Mesendoderm (in vitro differentiated cells): Measurements from ENCODE around the gene TXN.

ENCODE experiments used
- DNase-seq: peaks from one replicate; pipeline ENCODE4 v3.0.0; 2013
- H2AK5ac ChIP-seq: 2 replicates; pipeline ENCODE4 v1.6.1; 2013; ENCODE audit warnings: low read length, inconsistent platforms
- H2BK120ac ChIP-seq: 2 replicates; pipeline ENCODE4 v1.6.1; 2013; ENCODE audit warnings: low read depth, mild to moderate bottlenecking, low read length, moderate library complexity, mixed read lengths
- H2BK15ac ChIP-seq: replicated peaks from 2 replicates; pipeline ENCODE4 v1.6.1; 2013; ENCODE audit warnings: low read depth, mild to moderate bottlenecking, moderate library complexity
- H2BK5ac ChIP-seq: 2 replicates; pipeline ENCODE4 v1.6.1; 2013; ENCODE audit warnings: low read length, inconsistent platforms
- H3K18ac ChIP-seq: 2 replicates; pipeline ENCODE4 v1.6.1; 2013; ENCODE audit warnings: mild to moderate bottlenecking, low read length, mixed read lengths
- H3K23ac ChIP-seq: one replicate; pipeline ENCODE4 v1.6.1; 2013; ENCODE audit warnings: low read length
- H3K27ac ChIP-seq: 2 replicates; pipeline ENCODE4 v1.5.1; 2013; ENCODE audit warnings: low read depth, mild to moderate bottlenecking, inconsistent platforms, low read length, moderate library complexity
- H3K27me3 ChIP-seq: 2 replicates; pipeline ENCODE4 v1.6.1; 2013; ENCODE audit warnings: low read length, control low read depth, mild to moderate bottlenecking, inconsistent platforms; ENCODE audit not compliant: insufficient read depth, poor library complexity
- H3K36me3 ChIP-seq: 2 replicates; pipeline ENCODE4 v1.6.1; 2013; ENCODE audit warnings: low read length, inconsistent platforms; ENCODE audit not compliant: control insufficient read depth, insufficient read depth
- H3K4ac ChIP-seq: one replicate; pipeline ENCODE4 v1.6.1; 2013; ENCODE audit warnings: low read depth, mild to moderate bottlenecking, low read length, moderate library complexity
- H3K4me1 ChIP-seq: 2 replicates; pipeline ENCODE4 v1.6.1; 2013; ENCODE audit warnings: low read depth, low read length, inconsistent platforms; ENCODE audit not compliant: control insufficient read depth
- H3K4me2 ChIP-seq: 2 replicates; pipeline ENCODE4 v1.6.1; 2013; ENCODE audit warnings: low read length
- H3K4me3 ChIP-seq: 2 replicates; pipeline ENCODE4 v1.5.1; 2013; ENCODE audit warnings: mild to moderate bottlenecking, low read length
- H3K56ac ChIP-seq: one replicate; pipeline ENCODE4 v1.6.1; 2013; ENCODE audit warnings: low read length
- H3K79me1 ChIP-seq: 2 replicates; pipeline ENCODE4 v1.6.1; 2013; ENCODE audit warnings: low read length, inconsistent platforms
- H3K79me2 ChIP-seq: 2 replicates; pipeline ENCODE4 v1.6.1; 2013; ENCODE audit warnings: mild to moderate bottlenecking, low read length; ENCODE audit not compliant: control insufficient read depth, insufficient read depth
- H3K9ac ChIP-seq: 2 replicates; pipeline ENCODE4 v1.6.1; 2013; ENCODE audit warnings: low read length, inconsistent platforms
- H4K5ac ChIP-seq: one replicate; pipeline ENCODE4 v1.6.1; 2013; ENCODE audit warnings: low read length
- H4K8ac ChIP-seq: one replicate; pipeline ENCODE4 v1.6.1; 2013; ENCODE audit warnings: low read depth, mild to moderate bottlenecking, control low read depth, low read length, moderate library complexity
- WGBS: extraction: QIAGEN DNeasy Blood & Tissue Kit; methylation state at CpG from one replicate; pipeline ENCODE4 v1.1.7; 2013; ENCODE audit warnings: low lambda C conversion rate, missing lambda C conversion rate; ENCODE audit not compliant: insufficient coverage; ENCODE audit errors: extremely low coverage; 5-methylcytosine and 5-hydroxymethylcytosine counted together

TXN gene

DNA sequence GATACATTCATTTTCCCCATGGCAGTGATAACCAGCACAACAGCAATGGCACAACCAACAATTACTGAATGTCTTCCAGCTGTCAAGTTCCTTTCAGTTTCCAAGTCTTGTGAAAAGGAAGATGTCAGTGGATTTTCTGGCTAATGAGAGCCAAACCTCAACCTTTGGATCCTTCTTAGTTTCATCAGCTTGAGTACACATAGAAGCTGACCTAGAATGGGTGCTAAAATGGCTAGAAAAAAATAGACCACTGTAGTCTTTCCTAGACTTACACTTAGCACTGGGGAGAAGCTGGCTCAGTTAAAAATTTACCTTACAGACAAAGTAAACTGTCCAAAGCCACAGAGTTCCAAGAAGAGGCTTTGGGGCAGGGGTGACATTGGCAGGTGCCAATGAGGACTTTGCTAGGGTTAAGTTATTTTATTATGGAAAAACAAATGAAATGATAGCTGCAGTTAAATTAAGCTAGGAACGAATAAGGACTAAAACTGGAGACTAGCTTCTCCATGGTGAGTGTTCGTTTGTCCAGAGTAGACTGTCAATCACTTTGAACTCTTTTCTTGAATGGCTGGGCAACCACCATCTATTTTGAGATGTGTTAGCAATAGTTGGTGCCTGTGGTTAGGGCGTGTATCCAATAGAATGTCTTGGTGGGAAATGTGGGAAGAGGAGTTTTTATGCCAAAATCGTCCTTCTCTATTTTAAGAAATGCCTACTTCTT, 25.9 kb upstream of the TXN start:
- Histone ChIP-seq H3K79me2 (no peaks in the 10 kb centered on the region), H3K23ac (no peak overlapping the region), H3K27me3 (no peaks in the 10 kb centered on the region), H4K8ac (no peak overlapping the region), H3K27ac (no peak overlapping the region), H2BK5ac (no peak overlapping the region), H3K4me2 (no peak overlapping the region), H2BK120ac (no peak overlapping the region), H3K9ac (no peak overlapping the region), H4K5ac (no peak overlapping the region), H3K56ac (no peak overlapping the region), H2AK5ac (no peak overlapping the region), H3K18ac (no peak overlapping the region), H3K36me3 (no peaks in the 10 kb centered on the region), H3K4ac (no peak overlapping the region), H2BK15ac (no peak overlapping the region), H3K4me1 (no peaks in the 10 kb centered on the region), H3K79me1 (no peaks in the 10 kb centered on the region), H3K4me3 (no peak overlapping the region)
- no peak for DNase-seq
- WGBS: no CpG with 5 or more reads among the region's 4 CpGs

DNA sequence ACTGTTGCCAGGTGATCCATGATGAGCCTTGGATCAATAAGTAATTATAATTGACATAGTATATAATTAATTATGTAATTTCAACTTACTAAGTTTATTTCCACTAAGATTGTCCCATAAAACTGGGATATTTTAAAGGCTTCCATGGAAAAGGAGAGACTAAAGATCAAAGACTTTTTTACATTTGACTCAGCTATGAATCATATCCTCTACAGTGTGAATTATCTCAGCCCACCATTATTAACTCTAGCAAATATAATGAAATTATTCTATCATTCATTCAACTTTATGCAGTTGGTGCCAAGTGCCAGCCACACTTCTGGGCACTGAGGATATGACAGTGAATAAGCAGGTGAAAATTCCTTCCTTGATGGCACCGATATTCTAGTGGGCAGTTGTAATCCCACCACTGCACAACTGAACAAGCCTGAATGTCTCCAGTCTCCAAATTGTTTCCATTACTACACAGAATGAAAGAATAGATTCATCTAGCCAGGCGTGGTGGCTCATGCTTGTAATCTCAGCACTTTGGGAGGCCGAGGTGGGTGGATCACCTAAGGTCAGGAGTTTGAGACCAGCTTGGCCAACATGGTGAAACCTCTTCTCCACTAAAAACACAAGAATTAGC, 21.9 kb upstream of the TXN start:
- Histone ChIP-seq H3K18ac (no peak overlapping the region), H3K36me3 (no peaks in the 10 kb centered on the region), H2AK5ac (no peak overlapping the region), H2BK5ac (no peak overlapping the region), H4K8ac (no peak overlapping the region), H3K4me3 (no peak overlapping the region), H4K5ac (no peak overlapping the region), H3K9ac (no peak overlapping the region), H3K79me2 (no peaks in the 10 kb centered on the region), H3K27ac (no peak overlapping the region), H3K4me1 (no peaks in the 10 kb centered on the region), H3K27me3 (no peaks in the 10 kb centered on the region), H3K23ac (no peak overlapping the region), H3K79me1 (no peaks in the 10 kb centered on the region), H2BK15ac (no peak overlapping the region), H3K4ac (no peak overlapping the region), H3K4me2 (no peak overlapping the region), H2BK120ac (no peak overlapping the region), H3K56ac (no peak overlapping the region)
- no peak for DNase-seq
- WGBS: no CpG with 5 or more reads among the region's 3 CpGs

DNA sequence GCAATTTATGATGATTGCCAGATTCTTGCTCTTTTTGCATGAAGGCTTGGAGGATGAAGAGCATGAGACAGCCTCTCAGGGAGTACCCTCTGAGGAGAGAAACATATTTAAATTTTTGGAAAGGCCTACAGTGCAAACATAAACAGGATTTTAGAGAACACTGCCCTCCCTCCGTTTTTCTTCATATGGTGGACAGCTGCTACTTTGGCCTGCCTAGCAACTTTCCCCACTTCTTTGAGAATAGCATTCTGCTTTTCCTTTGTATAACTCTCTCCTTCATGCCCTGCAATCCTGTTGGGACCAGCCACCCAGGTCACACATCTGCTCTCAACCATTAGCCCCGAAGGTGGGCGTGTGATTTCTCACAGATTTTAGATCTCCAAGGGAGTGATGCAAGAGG, 20.5 kb upstream of the TXN start:
- no peaks in the 10 kb centered on the region for H3K27me3 ChIP-seq
- no peak overlapping the region for H3K23ac ChIP-seq
- no peak for DNase-seq
- H3K27ac ChIP-seq: no peak overlapping the region
- H4K5ac ChIP-seq: no peak overlapping the region
- no peak overlapping the region for H2BK5ac ChIP-seq
- H2BK15ac ChIP-seq: no peak overlapping the region
- no peak overlapping the region for H2AK5ac ChIP-seq
- H3K79me2 ChIP-seq: no peaks in the 10 kb centered on the region
- no peak overlapping the region for H3K4me3 ChIP-seq
- no peak overlapping the region for H4K8ac ChIP-seq
- no peak overlapping the region for H3K4ac ChIP-seq
- H3K18ac ChIP-seq: no peak overlapping the region
- no CpG with 5 or more reads among the region's 3 CpGs for WGBS
- no peak overlapping the region for H3K9ac ChIP-seq
- no peak overlapping the region for H2BK120ac ChIP-seq
- no peak overlapping the region for H3K4me2 ChIP-seq
- no peaks in the 10 kb centered on the region for H3K36me3 ChIP-seq
- no peaks in the 10 kb centered on the region for H3K4me1 ChIP-seq
- H3K79me1 ChIP-seq: no peaks in the 10 kb centered on the region
- no peak overlapping the region for H3K56ac ChIP-seq

DNA sequence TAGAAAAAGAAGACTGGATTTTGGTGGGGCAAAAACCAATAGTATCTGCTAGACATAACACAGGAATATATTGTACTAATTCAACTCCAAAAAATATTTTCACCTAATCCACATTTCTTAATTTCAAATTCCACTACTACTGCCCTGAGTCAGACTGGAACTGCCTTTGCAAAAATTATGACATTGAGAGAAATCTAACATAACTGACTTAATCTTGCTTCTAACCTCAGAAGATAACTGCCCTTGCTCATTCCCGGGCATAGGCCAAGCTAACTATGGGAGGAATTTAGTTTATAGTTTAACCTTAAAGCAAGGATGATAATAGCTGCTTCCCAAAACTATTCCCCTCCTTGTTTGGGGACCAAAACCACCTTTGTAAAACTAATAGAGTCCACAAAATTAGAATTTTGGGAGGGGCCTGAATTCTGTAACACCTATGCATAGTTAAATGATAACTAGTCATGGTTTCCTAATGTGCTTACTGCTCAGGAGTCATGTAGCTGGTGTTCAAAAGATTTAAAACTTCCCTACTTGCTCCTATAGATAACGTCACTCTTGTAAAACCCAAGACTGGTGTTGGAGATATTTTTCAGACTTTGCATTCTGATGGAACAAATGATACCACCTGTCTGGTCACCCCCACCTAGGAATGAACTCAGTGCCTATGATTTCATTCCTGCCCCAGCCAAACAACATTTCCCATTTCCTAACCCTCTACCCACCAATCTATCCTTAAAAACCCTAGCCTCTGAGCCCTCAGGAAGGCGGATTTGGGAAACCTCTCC, 14.1 kb upstream of the TXN start:
- no peak for DNase-seq
- H3K27ac ChIP-seq: no peak overlapping the region
- no peaks in the 10 kb centered on the region for H3K79me2 ChIP-seq
- no peak overlapping the region for H3K56ac ChIP-seq
- H3K18ac ChIP-seq: no peak overlapping the region
- WGBS: no CpG with 5 or more reads among the region's 3 CpGs
- no peak overlapping the region for H2BK120ac ChIP-seq
- no peaks in the 10 kb centered on the region for H3K36me3 ChIP-seq
- H2AK5ac ChIP-seq: no peak overlapping the region
- no peak overlapping the region for H3K4me3 ChIP-seq
- no peak overlapping the region for H2BK15ac ChIP-seq
- no peak overlapping the region for H4K5ac ChIP-seq
- no peak overlapping the region for H2BK5ac ChIP-seq
- no peaks in the 10 kb centered on the region for H3K79me1 ChIP-seq
- H3K4ac ChIP-seq: no peak overlapping the region
- no peak overlapping the region for H3K4me2 ChIP-seq
- H3K23ac ChIP-seq: no peak overlapping the region
- no peaks in the 10 kb centered on the region for H3K4me1 ChIP-seq
- H3K9ac ChIP-seq: no peak overlapping the region
- H4K8ac ChIP-seq: no peak overlapping the region
- H3K27me3 ChIP-seq: no peaks in the 10 kb centered on the region

DNA sequence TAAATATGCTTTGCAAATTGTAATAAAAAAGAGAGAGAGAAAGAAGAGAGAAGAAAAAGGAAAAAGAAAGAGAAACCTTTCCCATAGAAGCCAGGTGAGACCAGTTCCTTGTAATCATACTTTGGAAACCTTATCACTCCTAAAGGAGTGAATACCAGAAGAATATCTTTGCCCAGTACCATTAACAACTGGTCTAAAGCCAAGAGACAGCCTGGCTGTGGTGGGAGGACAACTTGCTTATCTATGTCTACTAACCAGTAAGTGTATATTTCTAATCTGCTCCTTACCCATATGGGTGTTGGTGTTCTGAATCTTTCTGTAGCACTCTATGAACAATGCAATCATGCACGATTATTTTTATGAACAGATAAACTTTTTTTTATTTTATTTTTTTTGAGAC, 10.5 kb upstream of the TXN start:
- WGBS: no CpG with 5 or more reads among the region's 1 CpG
- no peaks in the 10 kb centered on the region for H3K27me3 ChIP-seq

More for the DNA sequence above, 10.5 kb upstream of the TXN start:
- Histone ChIP-seq H3K4me3 (no peak overlapping the region), H2BK5ac (no peak overlapping the region), H2AK5ac (no peak overlapping the region), H4K5ac (no peak overlapping the region), H2BK15ac (no peak overlapping the region), H3K79me2 (no peaks in the 10 kb centered on the region), H3K23ac (no peak overlapping the region), H3K27ac (no peak overlapping the region), H3K79me1 (no peaks in the 10 kb centered on the region), H3K36me3 (no peaks in the 10 kb centered on the region), H4K8ac (no peak overlapping the region), H3K18ac (no peak overlapping the region), H3K9ac (no peak overlapping the region), H3K56ac (no peak overlapping the region), H3K4me1 (no peaks in the 10 kb centered on the region), H2BK120ac (no peak overlapping the region), H3K4ac (no peak overlapping the region), H3K4me2 (no peak overlapping the region)
- DNase-seq: no peak
